HG03378 (cell line): ENCODE measurements around the gene OR5M8.

Source experiments
- ATAC-seq: cut with Tn5 transposase; IDR thresholded peaks from one replicate; pipeline ENCODE4 v1.9.1; 2021; ENCODE audit warnings: mild to moderate bottlenecking, moderate library complexity; ENCODE audit not compliant: unreplicated experiment

The OR5M8 gene

DNA sequence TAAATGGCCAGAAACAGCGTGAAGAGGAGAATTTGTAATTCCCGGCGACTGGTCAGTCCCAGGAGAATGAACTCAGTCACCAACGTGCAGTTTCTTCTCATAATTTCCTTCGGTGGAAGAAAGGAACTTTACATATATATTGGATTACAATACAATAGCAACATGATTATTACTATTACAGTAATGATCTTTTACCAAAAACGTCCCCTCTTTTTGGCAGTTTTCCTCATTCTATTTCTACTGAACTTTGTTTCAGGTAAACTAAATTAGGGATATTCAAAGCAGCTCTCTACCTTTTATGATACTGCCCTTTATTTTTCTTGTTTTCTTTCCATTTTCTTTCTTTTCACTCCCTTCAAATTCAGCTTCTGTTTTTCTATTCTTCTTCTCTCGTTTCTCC is at the start of gene OR5M8:
Gene OR5M8 (minus strand): TSS at position 101 of the 400 bp plus-strand sequence. CDS start 0 bp downstream, at position 101.
- ATAC-seq, result no peak

DNA sequence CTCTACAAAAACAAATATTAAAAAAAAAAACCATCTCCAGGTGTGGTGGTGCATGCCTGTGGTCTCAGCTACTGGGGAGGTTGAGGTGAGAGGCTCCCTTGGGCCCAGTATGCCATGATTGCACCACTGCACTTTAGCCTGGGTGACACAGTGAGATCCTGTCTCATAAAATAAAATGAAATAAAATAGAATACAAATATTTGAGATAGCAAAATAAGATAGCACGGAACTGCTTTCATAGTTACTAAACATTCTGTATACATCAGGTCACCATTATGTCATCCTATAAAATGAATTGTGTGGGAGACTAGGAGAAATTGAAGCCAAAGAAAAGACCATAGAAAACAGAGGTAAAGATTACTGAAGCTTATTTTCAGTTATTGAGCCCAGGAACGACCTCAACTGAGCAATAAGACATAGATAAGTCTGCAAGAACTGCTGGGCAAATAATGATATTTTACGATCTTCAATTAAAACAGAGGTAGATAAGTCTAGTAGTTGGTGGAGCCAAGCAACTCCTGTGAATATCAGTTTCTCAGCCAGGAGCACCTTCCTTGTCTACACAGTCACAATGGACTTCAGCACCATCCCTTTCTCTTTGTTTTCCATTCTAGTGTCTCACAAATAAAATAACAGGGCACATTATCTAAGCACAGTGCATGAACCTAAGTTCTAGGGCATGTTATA is 42.0 kb upstream of the OR5M8 start:
- ATAC-seq, result no peak

DNA sequence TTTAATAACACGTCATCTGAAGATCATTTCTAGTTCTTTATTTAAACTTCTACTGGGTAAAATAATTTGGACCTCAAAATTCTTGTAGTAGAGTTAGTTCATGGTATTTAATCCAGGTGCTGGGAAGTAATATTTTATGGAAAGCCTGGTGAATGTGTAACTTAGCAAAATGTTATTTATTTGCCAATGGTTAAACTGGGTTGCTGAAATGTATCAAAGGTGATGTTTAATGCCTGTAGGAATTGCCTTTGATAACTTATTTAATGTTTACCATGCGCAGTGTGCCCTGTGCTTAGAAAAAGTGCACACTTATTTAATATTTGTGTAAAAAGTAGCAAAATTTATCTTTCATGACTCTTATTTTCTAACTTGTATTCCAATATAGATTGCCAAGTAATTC is 40.7 kb upstream of the OR5M8 start:
- ATAC-seq, result no peak

DNA sequence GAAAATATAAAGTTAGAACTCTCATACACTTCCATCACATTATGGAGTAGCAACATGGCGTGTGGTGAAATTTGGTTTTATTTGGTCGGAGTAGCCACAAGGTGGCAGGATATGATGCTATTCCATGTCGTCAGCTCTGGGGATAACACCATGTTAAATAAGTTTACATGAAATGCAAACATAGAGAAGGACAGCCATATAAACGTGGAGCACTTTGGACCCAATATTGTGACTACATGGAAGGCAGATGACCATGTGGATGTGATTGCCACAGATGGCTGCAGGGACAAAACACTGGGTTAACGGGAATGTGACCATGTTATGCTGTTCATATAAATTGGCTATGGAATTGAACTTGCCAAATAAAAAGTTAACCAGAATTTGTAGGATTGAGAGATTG is 30.8 kb upstream of the OR5M8 start:
- no peak for ATAC-seq

DNA sequence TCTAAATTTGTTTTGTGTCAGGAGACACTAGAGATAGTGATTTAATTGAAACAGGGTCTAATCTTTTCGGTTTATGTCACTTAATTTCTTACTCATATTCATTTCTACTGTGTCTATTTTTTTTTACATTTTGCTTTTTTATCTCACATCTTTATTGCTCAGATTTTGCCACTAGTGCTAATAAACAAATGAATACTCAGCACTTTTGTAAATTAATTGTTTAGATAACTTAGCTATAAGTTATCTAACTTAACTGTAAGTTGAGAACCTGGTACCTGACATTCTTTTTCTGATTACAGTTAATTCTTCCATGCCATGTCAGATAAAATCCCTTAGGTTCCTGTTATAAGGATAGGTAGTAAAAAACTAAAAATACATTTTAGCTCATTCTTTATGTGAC is 22.1 kb upstream of the OR5M8 start:
- ATAC-seq, result no peak

DNA sequence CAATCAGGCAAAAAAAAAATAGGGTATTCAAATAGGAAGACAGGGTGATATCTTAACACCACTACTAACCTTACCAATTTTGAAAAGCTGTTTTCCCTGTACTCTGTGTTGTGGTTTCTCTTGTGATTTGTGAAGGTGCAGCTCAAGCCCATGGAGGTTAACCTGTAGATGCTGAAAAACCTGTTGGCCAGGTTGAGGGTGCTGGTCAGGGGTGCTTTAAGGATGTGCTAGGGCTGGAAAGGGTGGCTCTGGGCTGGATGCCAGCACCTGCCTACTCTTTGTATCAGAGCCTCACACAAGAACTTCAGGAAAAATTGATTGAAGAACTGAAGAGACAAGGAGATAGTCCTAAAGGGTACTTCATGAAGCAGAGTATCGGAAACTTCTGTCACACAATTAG is 18.3 kb upstream of the OR5M8 start:
- no peak for ATAC-seq

DNA sequence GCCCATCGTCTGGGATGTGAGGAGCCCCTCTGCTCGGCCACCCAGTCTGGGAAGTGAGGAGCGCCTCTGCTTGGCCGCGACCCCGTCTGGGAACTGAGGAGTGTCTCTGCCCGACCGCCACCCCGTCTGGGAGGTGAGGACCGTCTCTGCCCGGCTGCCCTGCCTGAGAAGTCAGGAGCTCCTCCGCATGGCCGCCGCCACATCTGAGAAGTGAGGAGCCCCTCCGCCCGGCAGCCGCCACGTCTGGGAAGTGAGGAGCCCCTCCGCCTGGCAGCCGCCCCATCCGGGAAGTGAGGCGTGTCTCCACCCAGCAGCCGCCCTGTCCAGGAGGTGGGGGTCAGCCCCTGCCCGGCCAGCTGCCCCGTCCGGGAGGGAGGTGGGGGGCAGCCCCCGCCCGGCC is 5.8 kb upstream of the OR5M8 start:
- ATAC-seq, result no peak

DNA sequence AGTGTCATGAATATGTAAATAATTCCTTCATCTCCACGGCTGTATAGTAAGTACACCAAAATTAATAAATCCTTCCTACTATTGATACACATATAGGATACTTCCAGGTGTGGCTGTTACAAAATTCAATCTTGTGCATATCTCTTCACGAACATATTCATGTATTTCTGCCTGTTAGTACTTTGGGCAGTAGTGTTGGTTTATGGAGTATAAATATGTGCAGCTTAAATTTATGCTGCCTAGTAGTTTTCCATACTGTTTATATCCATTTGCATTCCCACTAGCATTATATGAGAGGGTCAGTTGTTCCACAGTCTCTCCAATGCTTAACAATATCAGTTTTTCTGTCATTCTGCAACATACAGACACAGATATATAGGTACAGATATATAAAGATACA is 3.9 kb upstream of the OR5M8 start:
- no peak for ATAC-seq

DNA sequence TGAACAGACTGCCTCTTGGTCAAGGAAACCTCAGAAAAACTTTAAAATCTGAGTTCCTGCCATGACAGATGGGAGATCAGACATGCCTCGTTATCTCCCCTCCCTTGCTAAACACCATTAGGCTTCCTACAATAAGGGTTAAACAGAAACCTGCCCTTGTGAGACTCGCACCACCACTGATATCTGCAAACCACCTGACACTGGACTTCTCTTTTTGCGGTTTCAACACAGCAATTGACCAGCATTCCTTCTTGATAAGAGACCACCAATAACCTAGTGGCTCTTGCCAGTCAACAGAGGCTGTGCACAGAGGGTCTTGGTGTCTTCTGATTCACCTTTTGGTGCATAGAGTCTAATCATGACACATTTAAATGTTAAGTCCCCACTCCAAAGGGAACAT is 4.4 kb downstream of the OR5M8 start:
- ATAC-seq, result no peak

DNA sequence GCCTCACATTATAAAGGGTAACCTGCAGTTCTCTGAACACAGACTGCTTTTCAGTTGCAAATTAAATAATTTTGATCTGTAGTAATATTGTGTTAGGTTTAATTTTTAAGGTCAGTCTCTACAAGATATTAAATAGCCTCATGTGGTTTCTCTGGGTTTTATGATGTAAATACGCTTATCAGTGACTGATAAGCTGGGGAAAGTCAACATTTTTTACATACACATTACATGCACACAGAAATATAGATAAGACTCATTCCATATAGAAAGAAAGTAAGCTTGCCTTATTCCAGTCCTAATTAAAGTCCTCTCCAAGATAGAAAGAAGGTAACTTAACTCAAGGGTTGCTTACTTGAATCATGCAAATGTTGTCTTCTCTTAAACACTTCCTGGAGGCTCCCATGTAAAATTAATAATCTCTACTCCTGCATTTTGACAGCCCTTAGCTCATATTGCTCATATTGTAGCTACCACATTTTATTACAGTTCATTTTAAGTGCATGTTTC is 16.4 kb downstream of the OR5M8 start:
- ATAC-seq, result no peak

DNA sequence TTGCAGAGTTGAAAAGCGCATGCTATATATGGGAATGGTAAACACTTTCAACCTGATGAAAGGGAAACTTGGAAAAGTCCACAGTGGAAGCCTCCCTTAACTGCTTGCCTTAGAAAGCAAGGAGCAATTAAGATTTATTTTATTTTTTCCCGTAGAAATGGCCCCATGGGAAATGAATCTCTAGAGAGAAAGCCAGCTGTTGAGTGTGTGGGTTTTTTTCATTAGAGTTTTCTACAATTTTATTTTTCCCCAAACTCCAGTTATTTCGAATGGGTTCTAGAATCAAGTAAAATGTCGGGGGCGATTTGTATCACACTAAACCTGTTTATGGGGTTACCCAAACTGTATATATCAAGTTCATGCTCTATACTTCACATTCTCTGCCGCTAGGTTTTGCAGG is 17.9 kb downstream of the OR5M8 start, which contains the start of gene OR5M3:
Gene OR5M3 (minus strand): TSS at position 101 of the 400 bp plus-strand sequence. CDS start 2,855 bp downstream, outside the sequence.
- ATAC-seq, result no peak

DNA sequence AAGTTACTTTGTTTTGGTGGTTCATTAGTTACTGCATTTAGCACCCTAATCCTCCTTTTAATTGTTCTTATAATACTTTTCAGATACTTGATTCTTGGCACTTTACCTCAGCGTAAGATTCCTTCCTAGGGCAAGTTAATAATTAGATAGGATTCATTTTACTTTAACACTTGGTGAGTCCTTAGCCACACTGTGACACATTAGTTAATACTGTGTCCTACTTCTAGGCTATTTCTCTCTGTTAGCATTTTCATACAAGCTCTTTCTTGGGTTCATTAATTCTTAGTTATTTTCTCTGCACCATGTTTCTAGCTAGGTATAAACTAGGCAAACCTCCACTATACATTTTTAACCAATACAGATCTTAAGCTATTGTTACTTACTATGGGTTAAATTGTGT is 34.1 kb downstream of the OR5M8 start:
- no peak for ATAC-seq

DNA sequence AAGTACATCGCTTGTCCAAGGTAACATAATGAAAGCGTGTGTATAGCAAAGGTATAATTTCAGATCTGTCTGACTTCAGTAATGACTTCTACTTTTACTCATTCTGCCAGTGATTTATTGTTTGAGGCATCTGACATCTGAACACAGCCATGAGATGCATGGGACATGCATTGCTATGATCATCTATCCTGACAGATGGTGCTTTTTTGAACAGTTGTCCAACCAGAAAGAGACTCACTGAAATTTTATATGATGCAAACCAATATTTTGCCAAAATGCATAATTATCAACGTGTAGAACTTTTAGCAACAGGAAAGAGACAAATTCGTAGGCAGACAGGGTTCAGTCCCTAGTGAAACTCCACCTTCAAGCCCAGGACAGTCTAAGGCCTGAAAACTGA is 37.6 kb downstream of the OR5M8 start:
- ATAC-seq, result no peak
